Heart left ventricle (tissue), 16 donors: ENCODE results near the gene KIF20B. TPM values are rescaled to one million over a fixed set of nuclear protein-coding genes. Genes with fewer than 3 reads are reported as not detected.

Experiments
- ATAC-seq, 4 donors: fragments of 200-7000 bp; cut with Tn5 transposase; one replicate each; pipeline ENCODE4 v1.9.1; 2020 to 2022; ENCODE audit warnings: moderate library complexity in 4 of 4, mild to moderate bottlenecking in 3 of 4, moderate number of reproducible peaks in 1 of 4
- DNase-seq, 5 donors: peaks; one replicate each; pipeline ENCODE4 v3.0.0-alpha.2; 2020
- H3K27ac ChIP-seq, 12 donors: fragments of 200-600 bp; sonication (generic) in 4 of 12; one replicate each; pipeline versions ENCODE4 v1.5.0 to v1.8.0; 2016 to 2022; ENCODE audit warnings: mild to moderate bottlenecking in 2 of 12
- H3K27me3 ChIP-seq, 9 donors: fragments of 200-600 bp; sonication (generic) in 2 of 9; one replicate each; pipeline versions ENCODE4 v1.5.1 to v1.8.0; 2016 to 2022; ENCODE audit warnings: mild to moderate bottlenecking in 3 of 9
- H3K36me3 ChIP-seq, 9 donors: fragments of 200-600 bp; sonication (generic) in 2 of 9; one replicate each; pipeline versions ENCODE4 v1.5.0 to v1.8.0; 2018 to 2022; ENCODE audit warnings: mild to moderate bottlenecking in 2 of 9
- H3K4me1 ChIP-seq, 12 donors: fragments of 200-600 bp; sonication (generic) in 4 of 12; one replicate each; pipeline versions ENCODE4 v1.5.0 to v1.8.0; 2016 to 2022; ENCODE audit warnings: mild to moderate bottlenecking in 3 of 12
- H3K4me3 ChIP-seq, 12 donors: fragments of 200-600 bp; sonication (generic) in 4 of 12; one replicate each; pipeline versions ENCODE4 v1.5.0 to v1.8.0; 2017 to 2022; ENCODE audit warnings: mild to moderate bottlenecking in 9 of 12, moderate library complexity in 4 of 12
- H3K9me3 ChIP-seq, 12 donors: fragments of 200-600 bp; sonication (generic) in 4 of 12; one replicate each; pipeline versions ENCODE4 v1.5.0 to v1.8.0; 2016 to 2022; ENCODE audit warnings: mild to moderate bottlenecking in 1 of 12
- CTCF ChIP-seq, 12 donors: fragments of 200-600 bp; sonication (generic) in 4 of 12; IDR thresholded peaks; one replicate each; pipeline versions ENCODE4 v1.5.0 to v1.8.0; 2018 to 2022; ENCODE audit warnings: antibody characterized with exemption in 12 of 12, mild to moderate bottlenecking in 5 of 12
- POLR2A ChIP-seq, 2 donors: fragments of 450-650 bp; IDR thresholded peaks; one replicate each; pipeline ENCODE4 v1.6.1; 2017; ENCODE audit warnings: antibody characterized with exemption in 2 of 2, mild to moderate bottlenecking in 2 of 2, moderate library complexity in 2 of 2
- WGBS, 4 donors: extraction: QIAGEN DNeasy Blood & Tissue Kit in 2 of 4; methylation state at CpG; one replicate each; pipeline versions ENCODE4 v1.1.5 to v1.1.7; 2013 to 2018; 5-methylcytosine and 5-hydroxymethylcytosine counted together
- intact Hi-C, 10 donors: fragments of 100-400 bp; cut with DNase I; formaldehyde crosslinking; loops; one replicate each; pipeline versions ENCODE4 v1.11.1 to v1.14.2; 2022
- polyA plus RNA-seq, 2 donors: library from polyadenylated mRNA; stranded (reverse); fragments of 200-250 nt; gene quantifications; one replicate each; pipeline ENCODE4 v1.2.3, GENCODE V29; 2013
- total RNA-seq, 9 donors: library from RNA; depleted of rRNA in 2 of 9; stranded (reverse); fragments of >200 nt in 2 of 9; fragmentation: NEBNext Ultra II Directional in 3 of 9; extraction: Animal tissue kit (Norgen Biotek cat#: 25700) in 3 of 9; gene quantifications; one replicate each; pipeline versions ENCODE4 v1.1.0 to v1.2.4, GENCODE V29; 2016 to 2023
- donor health status: ischemic (EF 13 %, LVEDD 7.1; RV severe dilation, severe dysfunction).
- donor health status: healthy with polysubstance abuse.
- donor health status: DM: no; HTN: yes; CAD: no.
- donor health status: DM: no; HTN: no; CAD: no.
- donor health status: ischemic (EF 25% LVEDD 6.9; RV normal size, moderate dysfunction).
- donor health status: ischemic (EF 25% LVEDD 5.7; RV mildly dilated, moderate dysfunction).
- donor health status: healthy.
- donor health status: DM: yes; HTN: yes; CAD: no.
- donor health status: ischemic (EF 35%, LVEDD 5.7; RV mildly dilated, moderate dysfunction).
- donor health status: nonischemic (EF 11% LVEDD 7.7; RV severe dilation, severe dysfunction).
- donor health status: DM: yes; HTN: yes; CAD: no.
- donor health status: PGD.
- donor health status: ischemic (EF 29% LVEDD 5.4; RV normal size, mild dysfunction).
- donor health status: nonischemic (EF 23%, LVEDD 6.1; RV moderate dilation, normal function).

Gene KIF20B
- total and polyA plus RNA-seq, 11 donors, result 0.50 to 8.6 (median 2.2) TPM

- ATAC-seq (peak in 3 of 4 donors; percentile 73 to 74 (median 74)), DNase-seq (peak in 2 of 5 donors; percentile 21 to 24)
- WGBS, 4 donors, result 33 to 37% (median 34%) methylated on average over 3 of the region's 3 CpGs
- Histone ChIP-seq H3K36me3 (no peaks in the 10 kb centered on the region), H3K4me3 (no peak overlapping the region), H3K9me3 (no peaks in the 10 kb centered on the region), H3K27ac (no peak overlapping the region), H3K4me1 (no peaks in the 10 kb centered on the region), H3K27me3 (no peaks in the 10 kb centered on the region)
- TF ChIP-seq CTCF (IDR thresholded peaks at IDR 0.05) (peak; percentile 61 to 83 (median 74)), POLR2A (IDR thresholded peaks at IDR 0.05) (no peak)
- intact Hi-C loops, result loop anchor here in 9 of 10 donors (1.0 to 10.0 kb wide), 11 partner anchors 351 to 1079 kb away; partner anchors contain the start of genes RPP30 (in 2 of the 9) and HTR7 (in 1 of the 9)
These were observed 92.4 kb downstream of the KIF20B start for GRCh38 chr10:89793649-89794254.

- Histone ChIP-seq H3K36me3 (no peaks in the 10 kb centered on the region), H3K4me1 (no peaks in the 10 kb centered on the region), H3K27ac (no peak overlapping the region), H3K9me3 (peaks cover 0 to 4% (median 0%) of the 10 kb centered on the region in 12 donors), H3K27me3 (no peaks in the 10 kb centered on the region), H3K4me3 (no peak overlapping the region)
- ATAC-seq (no peak), DNase-seq (no peak)
- intact Hi-C loops, result loop anchor here in 6 of 10 donors (5.0 to 10.0 kb wide), 6 partner anchors 349 to 1069 kb away; partner anchors contain the start of gene HTR7 (in 2 of the 6)
- WGBS, 4 donors, result 59 to 71% (median 63%) methylated on average over 1 of the region's 1 CpG
- TF ChIP-seq POLR2A (IDR thresholded peaks at IDR 0.05) (no peak), CTCF (IDR thresholded peaks at IDR 0.05) (no peak)
These were observed 94.5 kb downstream of the KIF20B start for GRCh38 chr10:89795840-89796239.

GRCh38 chr10:89798092-89798491 is 96.7 kb downstream of the KIF20B start:
- DNase-seq, result no peak
- no peak for ATAC-seq
- Histone ChIP-seq H3K27ac (no peak overlapping the region), H3K4me1 (no peaks in the 10 kb centered on the region), H3K36me3 (no peaks in the 10 kb centered on the region), H3K9me3 (peaks cover 0 to 4% (median 0%) of the 10 kb centered on the region in 12 donors), H3K4me3 (no peak overlapping the region), H3K27me3 (no peaks in the 10 kb centered on the region)
- TF ChIP-seq POLR2A (IDR thresholded peaks at IDR 0.05), result no peak
- no peak for TF ChIP-seq CTCF (IDR thresholded peaks at IDR 0.05)
- intact Hi-C loops, result loop anchor here in 6 of 10 donors (5.0 to 10.0 kb wide), 6 partner anchors 347 to 1067 kb away; partner anchors contain the start of gene HTR7 (in 2 of the 6)
- WGBS, 4 donors, result 67 to 89% (median 86%) methylated on average over 2 of the region's 2 CpGs

GRCh38 chr10:89799573-89799972 is 98.2 kb downstream of the KIF20B start:
- H3K27ac ChIP-seq, result no peak overlapping the region
- 71 to 82% (median 75%) methylated on average over 2 of the region's 2 CpGs for WGBS, 4 donors
- no peaks in the 10 kb centered on the region for H3K36me3 ChIP-seq
- no peak for ATAC-seq
- no peak overlapping the region for H3K4me3 ChIP-seq
- no peaks in the 10 kb centered on the region for H3K27me3 ChIP-seq
- H3K4me1 ChIP-seq, result no peaks in the 10 kb centered on the region
- no peak for DNase-seq
- H3K9me3 ChIP-seq, result peaks cover 0 to 4% (median 0%) of the 10 kb centered on the region in 12 donors
- TF ChIP-seq CTCF (IDR thresholded peaks at IDR 0.05) (no peak), POLR2A (IDR thresholded peaks at IDR 0.05) (no peak)
- intact Hi-C loops, result loop anchor here in 6 of 10 donors (5.0 to 10.0 kb wide), 6 partner anchors 345 to 1065 kb away; partner anchors contain the start of gene HTR7 (in 2 of the 6)
